K562 (cell line): ENCODE results near the gene APOC1. TPM values are rescaled to one million over a fixed set of nuclear protein-coding genes. Genes with fewer than 3 reads are reported as not detected.

ENCODE experiments used
- BRCA1 ChIP-seq, 2 experiments: fragments of 450-650 bp in 1 of 2; sonication (generic) in 1 of 2; formaldehyde crosslinking in 1 of 2; IDR thresholded peaks; 2 replicates each; pipeline versions ENCODE4 v1.5.0 to v1.6.1; 2017 to 2020; ENCODE audit warnings: mild to moderate bottlenecking in 1 of 2, missing genetic modification reagents in 1 of 2
- CHD4 ChIP-seq: fragments of 200-600 bp; sonication (generic); IDR thresholded peaks from 3 replicates; pipeline ENCODE4 v1.6.1; 2012; ENCODE audit warnings: low read depth, mild to moderate bottlenecking, mixed read lengths, low read length, inconsistent platforms; ENCODE audit not compliant: insufficient read depth, insufficient replicate concordance, poor library complexity, severe bottlenecking
- FOXP1 ChIP-seq: sonication (generic); formaldehyde crosslinking; IDR thresholded peaks from 2 replicates; pipeline ENCODE4 v1.8.0; 2022; ENCODE audit warnings: mild to moderate bottlenecking, missing genetic modification reagents
- GMEB1 ChIP-seq: fragments of 250-450 bp; sonication (Bioruptor Pico); IDR thresholded peaks from 2 replicates; pipeline ENCODE4 v1.4.0; 2020; ENCODE audit warnings: mild to moderate bottlenecking
- HDGF ChIP-seq: fragments of 450-650 bp; IDR thresholded peaks from 2 replicates; pipeline ENCODE4 v1.6.1; 2016
- JUND ChIP-seq, 2 experiments: IDR thresholded peaks; 2 replicates in 1 of 2; 3 replicates in 1 of 2; pipeline ENCODE4 v1.6.1; 2011; ENCODE audit warnings: borderline replicate concordance in 2 of 2, low read depth in 2 of 2, low read length in 2 of 2, improper control_type of control experiment in 1 of 2, missing biosample characterization in 1 of 2, missing genetic modification characterization in 1 of 2, missing genetic modification reagents in 1 of 2
- MAX ChIP-seq: sonication (generic); formaldehyde crosslinking; IDR thresholded peaks from 2 replicates; pipeline ENCODE4 v1.9.0; 2022; ENCODE audit warnings: mild to moderate bottlenecking, missing genetic modification reagents
- POLR3A ChIP-seq: IDR thresholded peaks from 2 replicates; pipeline ENCODE4 v1.6.1; 2011; ENCODE audit warnings: borderline replicate concordance, mild to moderate bottlenecking, moderate library complexity; ENCODE audit not compliant: insufficient read length, insufficient read depth; ENCODE audit errors: extremely low read depth
- REST ChIP-seq, 2 experiments: fragments of 450-650 bp; formaldehyde crosslinking in 1 of 2; IDR thresholded peaks; 2 replicates each; pipeline versions ENCODE4 v1.4.0 to v1.6.1; 2014 to 2020; ENCODE audit warnings: mild to moderate bottlenecking in 2 of 2, borderline replicate concordance in 1 of 2, low read depth in 1 of 2
- RNF2 ChIP-seq: sonication (generic); IDR thresholded peaks from 2 replicates; pipeline ENCODE4 v1.6.1; 2016
- SNAPC5 ChIP-seq: fragments of 250-450 bp; sonication (Bioruptor Pico); IDR thresholded peaks from 2 replicates; pipeline ENCODE4 v1.8.0; 2021; ENCODE audit warnings: moderate library complexity, mild to moderate bottlenecking, inconsistent platforms
- ZNF512 ChIP-seq: IDR thresholded peaks from 2 replicates; pipeline ENCODE4 v1.6.1; 2016; ENCODE audit warnings: missing genetic modification characterization, missing compliant biosample characterization
- ZNF77 ChIP-seq: fragments of 250-450 bp; sonication (Bioruptor Pico); IDR thresholded peaks from 2 replicates; pipeline ENCODE4 v1.5.0; 2020
- polyA plus RNA-seq, 8 experiments: library from polyadenylated mRNA; depleted of rRNA in 4 of 8; stranded (reverse) in 5 of 8; unstranded in 3 of 8; fragments of >200 nt; fragmentation: Nextera tagmentation in 2 of 8; fragmentation: Illumina TruSeq in 1 of 8; extraction: Ambion mirVana in 2 of 8; extraction: Trizol in 1 of 8; gene quantifications; 2 replicates each; pipeline versions ENCODE4 v1.2.1 to v1.2.3, GENCODE V29; 2011 to 2014; ENCODE audit warnings: inconsistent platforms in 1 of 8, missing spikeins in 1 of 8
- total RNA-seq, 7 experiments: library from RNA; depleted of rRNA in 6 of 7; stranded (reverse); fragments of >200 nt in 6 of 7; fragmentation: Illumina TruSeq in 2 of 7; extraction: Trizol in 2 of 7; gene quantifications; 2 replicates each; pipeline versions ENCODE4 v1.2.1 to v1.2.3, GENCODE V29; 2011 to 2021; ENCODE audit warnings: low replicate concordance in 1 of 7

The APOC1 gene
- total and polyA plus RNA-seq, 9 of the 15 experiments (the other 6 are each of a cell fraction or from before 2014, with no cell fraction given) = 115 to 408 (median 220) TPM

DNA sequence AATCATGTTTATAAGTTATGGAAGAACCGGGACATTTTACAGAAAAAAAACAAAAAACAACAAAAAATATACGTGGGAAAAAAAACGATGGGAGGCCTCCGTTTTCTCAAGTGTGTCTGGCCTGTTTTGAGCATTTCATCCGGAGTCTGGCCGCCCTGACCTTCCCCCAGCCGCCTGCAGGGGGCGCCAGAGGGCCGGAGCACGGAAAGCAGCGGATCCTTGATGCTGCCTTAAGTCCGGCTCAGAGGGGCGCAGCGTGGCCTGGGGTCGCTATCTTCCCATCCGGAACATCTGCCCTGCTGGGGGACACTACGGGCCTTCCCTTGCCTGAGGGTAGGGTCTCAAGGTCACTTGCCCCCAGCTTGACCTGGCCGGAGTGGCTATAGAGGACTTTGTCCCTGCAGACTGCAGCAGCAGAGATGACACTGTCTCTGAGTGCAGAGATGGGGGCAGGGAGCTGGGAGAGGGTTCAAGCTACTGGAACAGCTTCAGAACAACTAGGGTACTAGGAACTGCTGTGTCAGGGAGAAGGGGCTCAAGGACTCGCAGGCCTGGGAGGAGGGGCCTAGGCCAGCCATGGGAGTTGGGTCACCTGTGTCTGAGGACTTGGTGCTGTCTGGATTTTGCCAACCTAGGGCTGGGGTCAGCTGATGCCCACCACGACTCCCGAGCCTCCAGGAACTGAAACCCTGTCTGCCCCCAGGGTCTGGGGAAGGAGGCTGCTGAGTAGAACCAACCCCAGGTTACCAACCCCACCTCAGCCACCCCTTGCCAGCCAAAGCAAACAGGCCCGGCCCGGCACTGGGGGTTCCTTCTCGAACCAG, 10.6 kb upstream of the APOC1 start (continued):
- TF ChIP-seq REST (IDR thresholded peaks at IDR 0.05; ENCODE audit: borderline replicate concordance) = peak; percentile 90
- no peak for TF ChIP-seq REST (CRISPR knock-in tag; IDR thresholded peaks at IDR 0.05; ENCODE audit: low read depth)
- no peak for TF ChIP-seq CHD4
- TF ChIP-seq ZNF77 (CRISPR knock-in tag) = no peak
- TF ChIP-seq RNF2 = no peak
- TF ChIP-seq ZNF512 (tag) = no peak
- TF ChIP-seq JUND (IDR thresholded peaks at IDR 0.05; ENCODE audit: borderline replicate concordance, low read depth, low read length) = no peak
- no peak; the same call in 2 of the 3 replicates for TF ChIP-seq JUND (tag; IDR thresholded peaks at IDR 0.05; ENCODE audit: borderline replicate concordance, low read depth, low read length)
- TF ChIP-seq POLR3A = no peak
- TF ChIP-seq MAX (CRISPR knock-in tag) = no peak; the same call in 1 of the 2 replicates
- no peak for TF ChIP-seq FOXP1 (CRISPR knock-in tag)
- no peak for TF ChIP-seq GMEB1 (CRISPR knock-in tag)
- no peak for TF ChIP-seq BRCA1 (IDR thresholded peaks at IDR 0.05)
- no peak for TF ChIP-seq BRCA1 (CRISPR knock-in tag; IDR thresholded peaks at IDR 0.05)
- TF ChIP-seq SNAPC5 (CRISPR knock-in tag) = no peak
- TF ChIP-seq HDGF = no peak; the same call in 1 of the 2 replicates
